Measurements from ENCODE around the gene FAM90A1.
"Not testable (repeated sequence)": the region's sequence is repeated elsewhere in the genome, so short reads cannot be mapped to it uniquely, and the experiment has no call there.

DNA sequence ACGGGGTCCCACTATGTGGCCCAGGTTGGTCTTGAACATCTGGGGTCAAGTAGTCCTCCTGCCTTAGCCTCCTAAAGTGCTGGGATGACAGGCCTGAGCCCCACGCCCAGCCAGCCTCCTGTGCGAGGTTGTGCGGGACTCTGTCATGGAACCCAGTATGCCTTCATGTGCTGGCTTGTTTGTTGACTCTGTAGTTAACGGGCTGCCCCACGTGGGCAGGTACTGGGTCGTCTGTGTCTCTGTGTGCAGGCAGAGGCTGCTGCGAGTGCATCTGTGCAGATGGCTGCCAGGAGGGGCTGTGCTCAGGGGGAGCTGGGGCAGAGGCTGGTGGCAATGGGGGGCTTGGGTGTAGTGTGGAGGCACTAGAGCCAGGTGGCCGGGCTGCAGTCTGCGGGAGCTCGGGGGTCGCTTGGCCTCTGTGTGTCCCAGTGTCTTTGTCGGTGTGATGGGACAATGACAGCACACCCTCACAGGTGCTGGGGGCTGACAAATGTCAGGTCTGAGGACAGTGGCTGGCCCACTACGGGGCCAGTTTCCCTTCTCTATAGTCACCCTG is 6.0 kb upstream of the FAM90A1 start:
- TF ChIP-seq, protein P1, sequence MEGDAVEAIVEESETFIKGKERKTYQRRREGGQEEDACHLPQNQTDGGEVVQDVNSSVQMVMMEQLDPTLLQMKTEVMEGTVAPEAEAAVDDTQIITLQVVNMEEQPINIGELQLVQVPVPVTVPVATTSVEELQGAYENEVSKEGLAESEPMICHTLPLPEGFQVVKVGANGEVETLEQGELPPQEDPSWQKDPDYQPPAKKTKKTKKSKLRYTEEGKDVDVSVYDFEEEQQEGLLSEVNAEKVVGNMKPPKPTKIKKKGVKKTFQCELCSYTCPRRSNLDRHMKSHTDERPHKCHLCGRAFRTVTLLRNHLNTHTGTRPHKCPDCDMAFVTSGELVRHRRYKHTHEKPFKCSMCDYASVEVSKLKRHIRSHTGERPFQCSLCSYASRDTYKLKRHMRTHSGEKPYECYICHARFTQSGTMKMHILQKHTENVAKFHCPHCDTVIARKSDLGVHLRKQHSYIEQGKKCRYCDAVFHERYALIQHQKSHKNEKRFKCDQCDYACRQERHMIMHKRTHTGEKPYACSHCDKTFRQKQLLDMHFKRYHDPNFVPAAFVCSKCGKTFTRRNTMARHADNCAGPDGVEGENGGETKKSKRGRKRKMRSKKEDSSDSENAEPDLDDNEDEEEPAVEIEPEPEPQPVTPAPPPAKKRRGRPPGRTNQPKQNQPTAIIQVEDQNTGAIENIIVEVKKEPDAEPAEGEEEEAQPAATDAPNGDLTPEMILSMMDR (IDR thresholded peaks at IDR 0.05 in 8 of 11, conservative IDR thresholded peaks at IDR 0.05 in 3 of 11), result not testable (repeated sequence)
- TF ChIP-seq POLR2A, POLR2AphosphoS5 (IDR thresholded peaks at IDR 0.05): not testable (repeated sequence)

Measured in spleen (tissue), 7 donors.